Psoas muscle (tissue), 8 donors: ENCODE measurements around the gene NKPD1. TPM values are rescaled to one million over a fixed set of nuclear protein-coding genes. Genes with fewer than 3 reads are reported as not detected.

Experiments used
- ATAC-seq, 4 donors: fragments of 200-7000 bp; cut with Tn5 transposase; one replicate each; pipeline ENCODE4 v1.9.1; 2020; ENCODE audit warnings: moderate library complexity in 3 of 4, mild to moderate bottlenecking in 2 of 4
- DNase-seq, 2 donors: peaks; one replicate each; pipeline ENCODE4 v3.0.0-alpha.2; 2020
- H3K27ac ChIP-seq: fragments of 200-600 bp; one replicate; pipeline ENCODE4 v1.8.0; 2022
- H3K27me3 ChIP-seq, 3 donors: fragments of 200-600 bp in 1 of 3; one replicate each; pipeline versions ENCODE4 v1.6.1 to v1.8.0; 2013 to 2022; ENCODE audit warnings: low read length in 2 of 3, mild to moderate bottlenecking in 2 of 3, moderate library complexity in 1 of 3; ENCODE audit not compliant: insufficient read depth in 3 of 3
- H3K36me3 ChIP-seq, 2 donors: fragments of 200-600 bp in 1 of 2; one replicate each; pipeline versions ENCODE4 v1.6.1 to v1.8.0; 2013 to 2022; ENCODE audit warnings: low read depth in 1 of 2, mild to moderate bottlenecking in 1 of 2, moderate library complexity in 1 of 2; ENCODE audit not compliant: insufficient read depth in 1 of 2
- H3K4me1 ChIP-seq: fragments of 200-600 bp; one replicate; pipeline ENCODE4 v1.8.0; 2022
- H3K4me3 ChIP-seq: fragments of 200-600 bp; one replicate; pipeline ENCODE4 v1.8.0; 2022; ENCODE audit warnings: mild to moderate bottlenecking
- H3K9me3 ChIP-seq: fragments of 200-600 bp; one replicate; pipeline ENCODE4 v1.8.0; 2022
- CTCF ChIP-seq: fragments of 200-600 bp; IDR thresholded peaks from one replicate; pipeline ENCODE4 v1.8.0; 2022; ENCODE audit warnings: antibody characterized with exemption
- WGBS, 3 donors: extraction: QIAGEN DNeasy Blood & Tissue Kit; methylation state at CpG; one replicate each; pipeline versions ENCODE4 v1.1.6 to v1.1.7; 2013; 5-methylcytosine and 5-hydroxymethylcytosine counted together
- intact Hi-C, 2 donors: fragments of 100-400 bp; cut with DNase I; formaldehyde crosslinking; loops; one replicate each; pipeline versions ENCODE4 v1.11.0 to v1.14.2; 2022
- polyA plus RNA-seq, 3 donors: library from polyadenylated mRNA; stranded (reverse); fragments of 200-250 nt; gene quantifications; one replicate each; pipeline ENCODE4 v1.2.3, GENCODE V29; 2013
- total RNA-seq, 4 donors: library from RNA; stranded (reverse); fragmentation: NEBNext Ultra II Directional in 2 of 4; extraction: Animal tissue kit (Norgen Biotek cat#: 25700) in 2 of 4; gene quantifications; one replicate each; pipeline versions ENCODE4 v1.2.1 to v1.2.4, GENCODE V29; 2021 to 2023
- donor health status: healthy with polysubstance abuse.
- donor health status: DM: no; HTN: no; CAD: no; lungs with moderate emphysema.
- donor health status: Bipolar disorder and iron deficiency.
- donor health status: healthy.
- donor health status: DM: yes; HTN: yes; CAD: no.
- donor health status: DM: no; HTN: no; CAD: no.
- donor health status: DM: no; HTN: no; CAD: no.
- donor health status: DM: yes; HTN: yes; CAD: no.

The NKPD1 gene
- total and polyA plus RNA-seq, 7 donors, result 0.06 to 0.18 (median 0.08) TPM; not detected in 2

GRCh38 chr19:45159210-45159970, 1.4 kb downstream of the NKPD1 start:
- no peak for ATAC-seq
- no peaks in the 10 kb centered on the region for H3K4me1 ChIP-seq
- 76 to 85% (median 80%) methylated on average over 9 to 12 of the region's 12 CpGs for WGBS, 3 donors
- H3K9me3 ChIP-seq, result no peaks in the 10 kb centered on the region
- DNase-seq, result no peak
- H3K4me3 ChIP-seq, result no peak overlapping the region
- no peaks in the 10 kb centered on the region for H3K36me3 ChIP-seq
- intact Hi-C loops, result no loop called here
- no peak overlapping the region for H3K27ac ChIP-seq
- no peak for TF ChIP-seq CTCF
- peaks cover 0 to 27% (median 3%) of the 10 kb centered on the region in 3 donors for H3K27me3 ChIP-seq

- Histone ChIP-seq H3K27me3 (peaks cover 0 to 30% (median 3%) of the 10 kb centered on the region in 3 donors), H3K4me1 (peaks cover 4% of the 10 kb centered on the region), H3K36me3 (no peaks in the 10 kb centered on the region), H3K9me3 (no peaks in the 10 kb centered on the region), H3K4me3 (no peak overlapping the region), H3K27ac (no peak overlapping the region)
- WGBS, 3 donors, result 70 to 72% (median 72%) methylated on average over 25 to 27 of the region's 27 CpGs
- ATAC-seq (no peak), DNase-seq (no peak)
- TF ChIP-seq CTCF, result no peak
- intact Hi-C loops, result no loop called here
Measured at GRCh38 chr19:45158503-45159209, 2.1 kb downstream of the NKPD1 start.

GRCh38 chr19:45156751-45157150, 4.0 kb downstream of the NKPD1 start:
- TF ChIP-seq CTCF, result no peak
- 77 to 82% (median 78%) methylated on average over 10 to 11 of the region's 11 CpGs for WGBS, 3 donors
- Histone ChIP-seq H3K36me3 (no peaks in the 10 kb centered on the region), H3K4me1 (peaks cover 20% of the 10 kb centered on the region), H3K27ac (no peak overlapping the region), H3K9me3 (no peaks in the 10 kb centered on the region), H3K27me3 (peaks cover 0 to 38% (median 7%) of the 10 kb centered on the region in 3 donors), H3K4me3 (no peak overlapping the region)
- ATAC-seq, result no peak
- intact Hi-C loops, result no loop called here
- DNase-seq, result no peak

GRCh38 chr19:45156011-45156630, 4.7 kb downstream of the NKPD1 start:
- Histone ChIP-seq H3K27me3 (peaks cover 0 to 38% (median 12%) of the 10 kb centered on the region in 3 donors), H3K4me3 (no peak overlapping the region), H3K36me3 (no peaks in the 10 kb centered on the region), H3K4me1 (peaks cover 20% of the 10 kb centered on the region), H3K9me3 (no peaks in the 10 kb centered on the region), H3K27ac (no peak overlapping the region)
- intact Hi-C loops, result no loop called here
- no peak for TF ChIP-seq CTCF
- WGBS, 3 donors, result 70 to 79% (median 75%) methylated on average over 11 of the region's 11 CpGs
- ATAC-seq (no peak), DNase-seq (no peak)
